PC-9 (cell line): ENCODE measurements around the gene CAMSAP3.

ENCODE experiments used
- CTCF ChIP-seq: fragments of 200-600 bp; sonication (generic); conservative IDR thresholded peaks from 2 replicates; pipeline ENCODE4 v1.6.1; 2017; ENCODE audit warnings: mixed run types, antibody characterized with exemption, mild to moderate bottlenecking, moderate library complexity
- EZH2 ChIP-seq: fragments of 200-600 bp; sonication (generic); IDR thresholded peaks from 2 replicates; pipeline ENCODE4 v1.8.0; 2017; ENCODE audit warnings: antibody characterized with exemption, low read depth

GRCh38 chr19:7638802-7639465, 43.3 kb downstream of the CAMSAP3 start:
- TF ChIP-seq CTCF = no peak
- no peak for TF ChIP-seq EZH2
